Activated effector memory CD4-positive, alpha-beta T cell treated with anti-CD3 and anti-CD28 coated beads, Interleukin-2, amount 50 U/mL, for 16 hours (primary cell): ENCODE measurements around the gene ZMYND19.
"Not testable (repeated sequence)": the region's sequence is repeated elsewhere in the genome, so short reads cannot be mapped to it uniquely, and the experiment has no call there.

Experiments
- DNase-seq: peaks from one replicate; pipeline ENCODE4 v3.0.0-alpha.2; 2020

ZMYND19 gene

DNA sequence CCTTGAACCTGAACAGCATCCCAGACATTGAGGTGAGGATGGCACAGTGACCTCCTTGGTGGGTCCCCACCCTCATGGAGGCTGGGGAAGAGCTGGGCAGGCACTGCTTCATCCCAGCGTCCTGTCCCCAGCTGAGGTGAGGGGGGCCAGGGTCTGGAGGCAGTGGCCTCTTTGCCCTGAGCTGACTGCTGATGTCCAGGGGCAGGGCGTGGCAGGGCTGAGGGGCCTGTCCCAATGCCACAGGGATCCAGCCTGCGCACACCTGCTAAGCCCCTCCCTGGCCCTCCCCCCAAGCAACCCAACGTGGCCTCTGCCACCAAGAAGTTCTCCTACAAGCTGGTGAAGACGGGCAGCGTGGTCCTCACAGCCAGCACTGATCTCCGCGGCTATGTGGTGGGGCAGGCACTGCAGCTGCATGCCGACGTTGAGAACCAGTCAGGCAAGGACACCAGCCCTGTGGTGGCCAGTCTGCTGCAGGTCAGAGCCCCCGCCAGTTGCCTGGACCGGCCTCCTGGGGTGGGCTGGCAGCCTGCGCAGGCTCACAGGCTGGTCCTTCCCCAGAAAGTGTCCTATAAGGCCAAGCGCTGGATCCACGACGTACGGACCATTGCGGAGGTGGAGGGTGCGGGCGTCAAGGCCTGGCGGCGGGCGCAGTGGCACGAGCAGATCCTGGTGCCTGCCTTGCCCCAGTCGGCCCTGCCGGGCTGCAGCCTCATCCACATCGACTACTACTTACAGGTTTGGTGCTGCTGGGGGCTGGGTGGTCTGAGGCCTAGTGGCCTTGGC is 23.6 kb upstream of the ZMYND19 start:
- DNase-seq = no peak

DNA sequence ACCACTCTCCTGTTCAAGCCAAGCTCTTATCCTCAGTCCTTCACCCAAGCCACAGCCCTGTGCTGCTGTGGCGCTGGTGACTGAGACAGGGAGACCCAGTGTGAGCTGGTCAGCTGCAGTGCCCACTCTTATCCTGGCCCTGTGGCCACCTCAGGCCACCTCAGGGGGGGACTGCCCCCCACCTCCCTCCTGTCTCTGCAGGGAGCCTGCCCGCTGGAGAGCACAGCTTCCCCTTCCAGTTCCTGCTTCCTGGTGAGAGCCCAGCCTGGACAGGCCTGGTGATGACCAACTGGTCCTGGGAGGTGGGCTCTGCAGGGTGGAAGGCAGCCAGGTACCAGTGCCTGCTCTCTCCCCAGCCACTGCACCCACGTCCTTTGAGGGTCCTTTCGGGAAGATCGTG is 22.9 kb upstream of the ZMYND19 start:
- DNase-seq = no peak

DNA sequence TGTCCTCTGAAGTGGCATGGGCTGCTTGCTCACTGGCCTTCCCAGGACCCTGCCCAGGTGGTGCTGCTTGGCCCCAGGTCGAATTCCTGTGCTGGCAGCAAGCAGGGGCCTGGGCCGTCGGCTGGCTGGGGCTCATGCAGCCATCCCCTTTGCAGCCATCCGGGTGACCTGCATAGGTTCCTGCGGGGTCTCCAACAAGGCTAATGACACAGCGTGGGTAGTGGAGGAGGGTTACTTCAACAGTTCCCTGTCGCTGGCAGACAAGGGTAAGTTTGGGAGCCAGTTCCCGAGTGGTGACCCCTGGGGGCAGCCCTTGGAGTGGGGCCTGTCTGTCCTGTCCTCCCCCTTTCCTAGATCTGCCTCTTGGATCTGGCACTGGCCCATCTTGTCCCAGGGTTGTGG is 22.4 kb upstream of the ZMYND19 start:
- no peak for DNase-seq

DNA sequence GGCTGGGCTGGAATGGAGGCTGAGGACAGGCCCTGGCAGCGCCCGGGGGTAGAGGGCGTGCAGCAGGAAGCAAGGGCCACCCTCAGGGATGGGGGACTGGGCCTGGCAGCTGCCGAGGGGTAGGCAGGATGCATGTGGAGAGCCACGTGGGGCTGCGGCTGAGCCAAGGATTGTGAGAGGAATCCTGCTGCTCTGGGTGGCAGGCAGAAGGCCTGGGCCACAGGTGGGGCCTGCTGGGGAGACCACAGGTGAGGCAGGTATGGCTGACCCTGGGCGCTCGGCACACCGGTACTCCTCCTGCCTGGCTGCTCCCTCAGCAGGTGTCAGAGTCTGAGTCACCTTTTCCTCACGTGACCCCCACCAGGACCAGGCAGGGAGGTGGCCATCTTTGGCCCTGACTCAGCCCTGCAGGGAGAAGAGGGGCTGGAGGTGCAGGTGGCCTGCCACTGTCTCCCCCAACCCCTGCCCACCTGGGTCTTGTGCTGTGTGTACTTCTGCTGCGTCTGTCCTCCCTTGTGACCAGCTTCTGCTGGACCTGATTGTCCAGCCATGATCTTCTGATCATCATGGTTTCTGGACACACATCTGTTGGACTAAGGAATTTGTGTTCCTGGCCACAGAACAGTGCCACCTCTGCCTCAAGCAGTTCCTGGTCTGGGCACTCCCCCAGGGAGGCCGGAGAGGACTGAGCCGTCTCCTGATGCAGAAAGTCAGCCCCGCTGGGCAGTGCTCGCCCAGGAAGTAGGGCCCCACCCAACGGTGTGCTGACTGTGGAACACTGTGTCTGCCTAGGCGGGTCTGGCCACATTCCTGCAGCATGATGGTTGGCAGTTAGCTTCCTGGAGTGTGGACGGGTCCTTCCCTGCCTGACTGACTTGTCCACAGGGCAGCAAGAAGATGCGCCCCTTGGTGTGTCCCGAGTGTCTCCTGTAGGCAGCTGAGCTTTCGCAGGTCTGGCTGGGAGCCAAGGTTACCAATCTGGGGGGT is 21.6 kb upstream of the ZMYND19 start:
- peak; percentile 80 for DNase-seq

DNA sequence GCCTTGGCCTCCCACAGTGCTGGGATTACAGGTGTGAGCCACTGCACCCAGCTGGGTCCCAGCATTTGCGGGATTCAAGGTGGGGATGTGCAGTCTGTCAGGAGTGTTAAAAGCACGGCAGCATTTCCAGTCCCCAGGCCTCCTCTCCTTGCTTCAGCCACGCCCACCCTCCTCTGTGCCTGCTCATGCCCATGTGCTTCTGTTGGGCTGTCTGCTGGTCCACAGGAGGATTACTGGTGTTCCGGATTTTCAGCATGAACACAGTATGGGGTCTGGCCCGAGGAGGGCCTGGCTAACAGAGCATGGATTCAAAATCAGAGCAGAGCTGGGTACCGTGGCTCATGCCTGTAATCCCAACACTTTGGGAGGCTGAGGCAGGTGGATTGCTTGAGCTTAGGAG is 20.6 kb upstream of the ZMYND19 start:
- DNase-seq = no peak

DNA sequence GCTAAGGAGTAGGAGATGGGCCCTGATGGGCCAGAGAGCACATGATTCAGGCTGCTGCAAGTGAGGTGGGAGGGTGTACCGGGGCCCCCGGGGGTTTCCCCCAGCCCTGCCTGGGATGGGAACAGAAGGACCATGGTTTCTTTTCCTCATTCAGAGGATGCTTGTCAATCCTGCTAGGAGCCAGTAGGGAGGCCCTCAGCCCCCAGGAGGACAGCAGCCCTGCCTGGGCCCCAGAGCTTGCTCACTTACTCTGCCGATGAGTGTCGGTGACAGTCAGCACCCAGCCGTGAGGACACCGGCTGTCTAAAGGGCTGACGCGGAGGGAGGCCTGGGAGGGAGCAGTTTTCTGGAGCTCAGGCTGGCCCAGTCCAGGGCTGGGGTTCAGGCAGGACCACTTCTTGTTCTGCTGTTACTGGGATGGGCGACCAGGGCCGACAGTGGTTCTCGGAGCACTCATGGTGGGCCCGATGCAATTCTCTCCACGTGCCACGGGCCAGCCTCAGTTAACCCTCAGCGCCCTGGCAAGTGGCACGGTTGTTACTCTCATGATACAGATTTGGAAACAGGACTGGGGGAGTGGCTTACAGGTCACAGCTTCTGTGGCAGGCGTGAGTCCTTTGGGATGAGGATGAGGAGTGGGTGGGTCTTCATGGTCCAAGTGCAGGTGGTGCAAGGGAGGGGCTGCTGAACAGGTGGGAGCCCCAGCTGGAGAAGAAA is 17.0 kb upstream of the ZMYND19 start:
- DNase-seq = no peak

DNA sequence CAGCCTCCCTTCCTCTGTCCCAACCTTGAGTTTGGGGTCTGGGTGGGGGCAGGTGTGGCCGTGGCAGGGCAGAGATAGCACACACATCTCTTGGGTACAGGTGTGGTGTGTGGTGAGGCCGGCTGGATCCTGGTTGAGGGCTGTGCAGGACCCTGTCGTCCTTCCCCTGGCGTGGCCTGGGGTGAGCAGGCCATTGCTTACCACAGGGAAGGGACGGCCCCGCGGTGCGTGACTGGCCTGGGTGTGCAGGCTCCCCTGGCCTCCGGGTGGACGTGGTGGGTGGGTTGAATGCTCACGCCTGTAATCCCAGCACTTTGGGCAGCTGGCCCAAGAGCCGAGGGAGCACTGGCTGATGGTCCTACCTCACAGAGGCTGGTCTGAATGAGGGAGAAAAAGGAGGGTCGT is 16.4 kb upstream of the ZMYND19 start:
- no peak for DNase-seq

DNA sequence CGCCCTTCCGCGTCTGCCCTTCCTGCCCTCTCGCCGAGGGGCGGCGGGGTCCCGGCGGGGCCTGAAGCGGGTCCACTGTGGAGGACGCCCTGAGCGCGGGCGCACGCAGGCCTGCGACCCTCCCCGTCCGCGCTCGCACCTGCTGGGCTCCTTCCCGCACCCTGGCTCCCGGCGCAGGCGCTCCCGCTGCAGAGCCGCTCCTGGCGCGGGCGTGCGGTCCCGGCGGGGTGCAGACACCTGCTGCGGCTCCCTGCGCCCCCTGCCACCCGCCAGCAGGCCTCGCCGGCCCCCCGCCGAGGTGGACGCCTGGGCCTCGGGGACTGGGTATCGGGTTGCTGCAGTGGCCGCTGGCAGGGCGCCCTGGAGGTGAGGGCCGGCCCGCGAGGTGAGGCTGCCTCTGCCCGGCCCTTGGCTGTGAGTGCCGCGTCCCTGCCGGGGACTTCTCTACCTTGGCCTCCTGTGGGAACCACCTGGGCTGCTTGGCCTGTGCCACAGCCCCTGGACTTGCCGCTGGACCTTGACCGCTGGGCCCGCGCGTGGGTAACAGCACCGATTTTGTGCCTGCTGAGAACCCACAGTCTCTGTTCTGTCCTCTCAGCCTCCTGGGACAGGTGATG is 15.8 kb upstream of the ZMYND19 start:
- no peak for DNase-seq

DNA sequence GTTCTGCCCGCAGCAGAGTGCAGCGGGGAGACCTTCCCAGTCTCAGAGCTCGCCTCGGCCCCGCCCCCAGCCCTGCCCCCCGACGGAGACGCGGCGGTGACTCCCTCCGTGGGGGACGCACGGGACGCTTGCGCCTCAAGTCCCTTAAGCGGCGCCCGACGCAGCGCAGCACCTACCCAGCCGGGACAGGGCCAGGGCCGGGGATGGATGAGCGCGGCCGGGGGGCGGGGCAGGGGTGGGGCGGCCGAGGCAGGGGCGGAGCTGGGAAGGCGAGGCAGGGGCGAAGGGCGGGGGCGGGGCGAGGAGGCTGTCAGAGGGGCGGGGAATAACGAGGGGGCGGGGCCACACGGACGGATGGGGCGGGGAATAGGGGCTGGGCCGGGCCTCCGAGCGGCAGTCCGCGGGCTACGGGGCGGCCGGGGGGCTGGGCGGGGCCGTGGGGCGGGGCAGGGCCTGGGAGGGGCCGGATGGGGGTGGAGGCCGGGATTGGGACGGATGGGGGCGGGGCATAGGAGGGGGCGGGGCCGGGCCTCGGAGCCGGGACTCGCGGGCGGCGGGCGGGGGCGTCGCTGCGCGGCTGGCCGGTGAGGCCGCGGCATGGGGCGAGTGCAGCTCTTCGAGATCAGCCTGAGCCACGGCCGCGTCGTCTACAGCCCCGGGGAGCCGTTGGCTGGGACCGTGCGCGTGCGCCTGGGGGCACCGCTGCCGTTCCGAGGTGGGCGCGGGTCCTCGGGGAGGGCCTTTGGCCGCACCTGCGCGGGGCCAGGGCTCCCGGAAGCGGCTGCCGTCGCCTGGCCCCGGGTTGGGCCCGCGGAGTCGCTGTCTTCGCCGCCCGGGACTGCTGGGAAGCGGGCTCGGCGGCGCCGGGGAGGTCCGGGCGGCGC is 15.1 kb upstream of the ZMYND19 start, which contains the start of gene ARRDC1:
Gene ARRDC1 (plus strand): TSS at position 566 of the 884 bp plus-strand sequence. CDS start 32 bp downstream, at position 598.
- DNase-seq = peak; percentile 96

DNA sequence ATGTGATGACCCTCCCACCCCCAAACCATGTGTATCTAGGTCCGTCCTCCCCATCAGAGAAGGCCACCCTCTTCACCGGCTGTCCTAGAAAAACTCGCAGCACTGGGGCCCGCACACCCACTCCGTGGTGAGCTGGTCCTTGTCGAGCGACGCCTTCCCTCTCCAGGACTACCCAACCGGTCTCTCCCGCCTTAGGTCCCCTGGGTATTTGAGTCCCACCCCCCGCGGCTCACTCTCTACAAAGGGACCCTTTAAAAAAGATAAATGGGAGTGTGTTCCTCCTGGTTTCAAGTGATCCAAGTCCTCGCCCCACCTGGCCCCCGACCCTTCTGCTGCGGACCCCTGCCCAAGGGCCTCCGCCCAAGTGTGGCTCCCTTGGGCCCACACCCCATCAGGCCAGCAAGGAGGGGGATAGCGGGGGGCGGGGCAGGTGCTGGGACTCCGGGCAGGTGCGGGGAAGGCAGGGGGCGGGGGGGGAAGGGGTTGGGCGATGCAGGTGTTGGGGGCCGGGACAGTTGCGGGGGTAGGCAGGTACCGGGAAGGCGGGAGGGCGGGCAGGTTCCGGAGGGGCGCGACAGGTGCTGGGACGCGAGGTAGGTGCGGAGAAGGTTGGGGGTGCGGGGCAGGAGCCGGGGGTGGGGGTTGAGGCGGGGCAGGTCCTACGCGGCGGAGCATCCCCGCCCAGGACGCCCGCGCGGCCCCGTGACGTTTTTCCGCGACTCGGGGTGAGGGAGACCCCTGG is 14.2 kb upstream of the ZMYND19 start:
- no peak for DNase-seq

DNA sequence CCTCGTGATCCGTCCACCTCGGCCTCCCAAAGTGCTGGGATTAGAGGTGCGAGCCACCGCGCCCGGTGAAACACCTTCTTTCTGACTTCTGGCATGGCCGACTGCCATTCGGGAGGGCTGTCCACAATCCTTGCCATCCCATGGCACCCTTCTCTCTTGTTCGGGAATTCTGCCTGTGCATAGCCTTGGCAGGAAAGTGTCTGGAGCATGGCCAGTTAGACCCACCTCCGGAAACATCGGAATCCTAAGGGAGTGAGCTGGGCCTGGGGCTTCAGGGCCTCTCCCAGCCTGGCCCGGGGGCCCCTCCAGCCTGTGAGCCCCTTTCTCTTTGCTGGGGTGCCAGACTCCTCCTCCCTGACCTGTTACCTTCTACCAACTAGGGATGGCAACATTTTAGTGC is 13.6 kb upstream of the ZMYND19 start:
- no peak for DNase-seq

DNA sequence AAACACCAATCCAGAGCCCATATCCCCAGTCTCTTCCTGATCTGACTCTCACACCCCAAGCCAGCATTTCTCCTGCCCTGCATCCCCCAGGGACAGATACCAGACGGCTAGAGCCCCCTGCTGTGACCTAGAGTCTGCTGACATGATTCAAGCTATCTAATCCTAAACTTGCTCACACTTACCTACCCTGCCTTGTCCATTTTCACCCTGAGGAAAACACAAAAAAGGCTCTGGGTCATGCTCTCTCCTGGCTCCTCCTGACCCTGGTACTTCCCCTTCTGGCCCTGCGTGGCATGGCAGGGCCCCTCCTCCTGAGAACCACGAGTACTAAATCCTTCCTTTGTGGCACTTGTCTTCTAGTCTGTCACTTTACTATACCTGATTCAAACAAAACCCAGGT is 12.3 kb upstream of the ZMYND19 start:
- no peak for DNase-seq

DNA sequence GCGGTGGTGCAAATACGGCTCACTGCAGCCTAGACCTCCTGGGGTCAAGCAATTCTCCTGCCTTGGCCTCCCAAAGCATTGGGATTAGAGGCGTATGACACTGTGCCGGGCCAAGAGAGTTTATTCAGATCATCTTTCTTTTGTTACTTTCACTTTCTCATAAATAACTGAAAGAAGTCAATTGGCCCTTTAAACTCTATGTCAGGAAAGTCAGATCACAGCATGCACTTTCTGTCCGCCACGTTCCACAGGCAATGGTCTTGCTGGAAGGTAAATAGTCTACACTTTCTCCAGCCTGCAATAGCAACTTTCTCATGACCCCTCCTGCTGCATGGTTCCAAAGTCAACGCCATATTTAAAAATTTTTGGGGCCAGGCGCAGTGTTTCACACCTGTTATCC is 8.6 kb upstream of the ZMYND19 start:
- no peak for DNase-seq

DNA sequence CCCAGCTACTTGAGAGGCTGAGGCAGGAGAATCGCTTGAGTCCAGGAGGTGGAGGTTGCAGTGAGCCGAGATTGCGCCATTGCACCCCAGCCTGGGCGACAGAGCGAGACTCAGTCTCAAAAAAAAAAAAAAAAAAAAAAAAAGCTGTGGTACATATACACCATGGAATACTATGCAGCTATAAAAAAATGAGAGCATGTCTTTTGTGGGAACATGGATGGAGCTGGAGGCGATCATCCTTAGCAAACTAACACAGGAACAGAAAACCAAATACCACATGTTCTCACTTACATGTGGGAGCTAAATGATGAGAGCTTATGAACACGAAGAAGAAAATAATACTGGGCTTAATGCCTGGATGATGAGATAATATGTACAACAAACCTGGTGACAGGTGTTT is 6.3 kb upstream of the ZMYND19 start:
- DNase-seq = not testable (repeated sequence)

DNA sequence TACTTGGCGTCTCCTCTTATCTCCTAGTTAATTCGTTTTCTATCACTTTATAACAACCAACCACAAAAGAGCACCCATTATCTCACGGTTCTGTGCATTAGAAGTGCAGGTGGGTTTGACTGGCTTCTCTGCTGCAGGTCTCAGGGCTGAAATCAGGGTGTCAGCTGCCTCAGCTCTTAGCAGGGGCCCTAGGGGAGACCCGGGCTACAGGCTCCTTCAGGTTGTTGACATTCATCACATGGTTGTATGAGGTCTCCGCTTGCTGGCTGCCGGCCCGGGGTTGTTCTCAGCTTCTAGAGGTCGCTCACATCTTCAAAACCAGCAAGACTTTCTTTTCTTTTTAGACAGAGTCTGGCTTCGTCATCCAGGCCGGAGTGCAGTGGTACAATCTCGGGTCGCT is 2.9 kb upstream of the ZMYND19 start:
- no peak for DNase-seq

DNA sequence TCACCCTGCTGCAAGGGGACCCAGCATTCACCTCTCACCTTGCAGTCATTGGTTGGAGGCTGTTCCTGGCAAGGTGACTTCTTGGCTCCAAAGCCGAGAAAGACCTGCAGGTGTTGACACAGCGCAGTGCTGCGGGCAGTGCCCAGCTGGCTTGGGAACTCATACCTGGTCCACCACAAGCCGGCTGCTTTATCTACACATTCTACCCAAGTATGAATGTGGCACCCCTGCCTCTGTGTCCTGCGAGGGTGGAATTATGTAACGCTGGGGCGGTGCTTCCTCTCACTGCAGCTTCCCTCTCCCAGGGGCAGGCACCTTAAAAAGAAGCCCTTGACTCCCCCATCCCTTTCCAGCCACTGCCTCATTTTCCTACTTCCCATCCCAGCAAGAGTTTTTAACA is 2.5 kb upstream of the ZMYND19 start:
- DNase-seq = no peak

DNA sequence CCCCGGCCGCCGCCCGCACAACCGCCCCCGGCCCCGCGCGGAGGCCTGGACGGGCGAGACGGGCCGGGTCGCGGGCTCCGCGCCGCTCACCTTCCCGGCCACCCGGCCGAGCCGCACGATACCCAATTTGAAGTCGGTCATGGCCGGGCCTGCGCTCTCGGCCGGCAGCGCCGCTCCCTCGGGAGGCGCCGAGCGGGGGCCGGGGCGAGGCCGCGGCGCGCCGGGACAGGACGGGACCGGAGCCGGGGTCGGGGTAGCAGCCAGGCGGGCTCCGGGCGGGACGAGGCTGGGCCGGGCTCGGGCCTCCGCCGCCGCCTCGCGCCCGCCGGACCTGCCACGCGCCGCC is 216 bp downstream of the ZMYND19 start:
- DNase-seq = no peak

DNA sequence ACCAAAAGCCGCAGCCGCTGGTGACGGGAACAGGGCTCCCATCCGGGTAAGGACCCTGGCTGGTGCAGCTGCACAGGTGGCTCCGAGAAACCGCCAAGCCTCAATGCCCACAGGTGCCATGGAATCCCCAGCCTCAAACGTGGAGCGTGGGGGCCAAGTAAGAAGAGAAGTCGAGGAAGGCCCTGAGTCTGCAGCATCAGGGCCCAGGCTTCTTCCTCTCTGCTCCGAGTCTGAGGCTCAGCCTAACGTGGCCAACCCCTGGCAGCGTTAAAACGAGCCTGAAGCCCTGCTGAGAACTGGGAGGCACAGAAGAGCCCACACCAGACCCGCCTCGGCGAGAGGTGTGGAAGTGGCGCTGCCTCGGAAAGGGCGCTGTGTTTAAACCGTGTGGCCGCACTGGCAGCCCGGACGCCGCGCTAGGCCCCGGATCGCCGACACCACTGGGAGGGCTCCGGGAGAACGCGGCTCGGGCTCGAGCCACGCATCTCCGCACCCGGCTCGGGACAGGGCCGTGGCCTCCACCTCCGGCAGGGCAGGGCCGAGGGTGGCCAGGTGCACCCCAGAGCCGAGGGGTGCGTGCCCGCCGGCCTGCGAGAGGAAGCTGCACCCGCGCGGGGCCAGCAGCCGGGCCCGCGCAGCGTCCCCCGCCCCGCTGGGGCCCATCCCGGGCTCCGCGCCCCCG is 730 bp downstream of the ZMYND19 start:
- no peak for DNase-seq

DNA sequence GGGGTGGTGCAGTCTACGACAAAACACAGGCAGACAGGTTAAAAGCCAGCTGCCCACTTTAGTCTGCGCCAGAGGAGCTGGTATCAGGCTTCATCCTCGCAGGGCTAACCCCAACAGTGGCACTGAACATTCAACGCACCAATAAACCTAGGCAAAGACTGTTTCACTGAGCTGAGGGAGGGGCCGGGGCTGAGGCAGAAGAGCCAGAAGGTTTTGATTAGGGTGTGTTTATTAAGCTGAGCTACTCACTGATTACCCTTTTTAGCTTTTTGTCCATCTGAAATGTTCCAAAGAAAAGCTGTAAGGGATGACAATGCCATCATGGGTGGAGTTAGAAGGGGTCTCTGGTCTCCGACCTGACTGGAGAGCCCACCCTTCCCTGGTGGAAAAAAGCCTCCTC is 1.4 kb downstream of the ZMYND19 start:
- no peak for DNase-seq

DNA sequence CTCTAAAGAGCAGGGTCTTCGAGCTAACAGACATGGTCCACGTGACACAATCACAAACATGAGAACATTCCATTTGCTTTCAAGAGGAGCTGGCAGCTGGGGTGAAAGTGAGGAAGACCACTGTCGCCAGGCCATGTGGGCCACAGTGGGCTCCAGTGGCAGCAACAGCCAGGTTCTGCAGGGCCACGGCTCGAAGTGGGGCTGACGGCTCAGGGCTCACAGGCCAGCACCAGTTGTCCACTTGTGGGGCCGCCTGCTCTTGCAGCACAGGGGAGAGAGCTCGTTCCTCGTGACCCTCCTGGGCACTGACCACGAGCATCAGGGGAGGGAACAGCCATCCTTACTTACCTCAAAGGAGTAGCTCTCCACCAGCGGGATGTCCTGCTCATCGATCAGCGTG is 2.0 kb downstream of the ZMYND19 start:
- DNase-seq = no peak

DNA sequence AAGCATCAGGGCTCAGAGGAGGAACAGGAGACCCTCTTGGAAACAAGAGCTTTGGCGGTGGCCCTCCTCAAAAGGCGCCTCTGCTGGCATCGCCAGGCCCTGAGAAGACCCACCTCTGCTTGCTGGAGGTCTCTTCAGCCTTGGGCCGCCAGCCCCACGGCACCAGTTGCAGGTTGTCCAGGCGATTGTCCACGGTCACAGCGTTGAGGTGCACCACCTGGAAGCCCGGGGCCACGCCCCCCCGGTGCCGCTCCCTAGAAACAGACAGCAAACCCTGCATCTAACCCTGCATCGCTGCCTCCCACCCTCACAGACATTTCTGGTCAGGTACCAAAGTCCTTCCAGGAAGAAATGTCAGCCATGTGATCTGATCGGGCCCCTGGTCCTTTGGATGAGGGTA is 3.5 kb downstream of the ZMYND19 start:
- DNase-seq = no peak
